Measurements from ENCODE around the gene CPN1.
"Not testable (repeated sequence)": the region's sequence is repeated elsewhere in the genome, so short reads cannot be mapped to it uniquely, and the experiment has no call there.

The CPN1 gene

DNA sequence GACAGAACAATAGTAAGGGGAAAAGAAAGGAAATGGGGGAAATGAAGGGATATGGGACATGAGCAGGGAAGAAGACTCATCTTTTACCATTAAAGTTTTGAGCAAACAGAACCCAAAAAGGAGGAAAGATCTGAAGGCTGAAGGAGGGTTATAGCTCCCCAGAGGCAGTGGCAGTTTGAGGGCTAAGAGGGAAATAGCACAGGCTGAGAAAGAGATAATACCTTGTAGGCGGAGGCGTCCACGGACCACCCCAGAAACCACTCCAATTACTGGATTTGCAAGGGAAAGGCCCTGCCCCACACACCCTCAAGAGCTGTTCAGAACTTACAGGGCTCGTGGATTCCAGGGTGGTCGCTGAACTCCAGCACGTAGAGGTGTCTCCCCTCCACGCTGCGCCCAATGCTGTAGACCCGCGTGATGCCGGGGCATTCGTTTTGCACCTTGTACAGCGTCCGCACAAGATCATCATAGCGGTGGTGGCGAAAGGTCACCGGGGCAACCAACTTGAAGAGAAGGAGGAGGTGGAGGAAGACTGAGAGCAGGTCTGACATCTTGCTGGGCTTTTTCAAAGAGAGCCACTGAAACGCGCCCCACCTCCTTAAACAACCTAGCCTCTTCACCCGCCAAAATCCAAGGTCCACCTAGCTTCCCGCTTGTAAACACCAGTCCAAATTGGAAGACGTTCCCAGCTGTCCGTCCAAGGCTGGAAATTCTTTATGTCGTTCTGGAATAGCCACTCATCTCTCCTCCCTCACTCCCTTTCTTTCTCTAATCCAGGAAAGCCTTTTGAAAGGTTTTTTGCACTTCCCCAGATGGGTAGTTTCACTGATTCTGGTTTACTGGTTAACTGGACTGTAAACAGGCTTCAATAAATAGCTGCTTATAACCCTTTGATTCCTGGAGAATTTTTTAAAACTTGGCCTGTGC lies at the start of gene CPN1:
Gene CPN1 (minus strand): TSS at position 795 of the 927 bp plus-strand sequence. CDS start 244 bp downstream, at position 551.
- no peak for DNase-seq (ENCODE audit: low spot score)

GRCh38 chr10:100130831-100131230 lies 49.2 kb upstream of the CPN1 start:
- no peak for DNase-seq (ENCODE audit: low spot score)

DNA sequence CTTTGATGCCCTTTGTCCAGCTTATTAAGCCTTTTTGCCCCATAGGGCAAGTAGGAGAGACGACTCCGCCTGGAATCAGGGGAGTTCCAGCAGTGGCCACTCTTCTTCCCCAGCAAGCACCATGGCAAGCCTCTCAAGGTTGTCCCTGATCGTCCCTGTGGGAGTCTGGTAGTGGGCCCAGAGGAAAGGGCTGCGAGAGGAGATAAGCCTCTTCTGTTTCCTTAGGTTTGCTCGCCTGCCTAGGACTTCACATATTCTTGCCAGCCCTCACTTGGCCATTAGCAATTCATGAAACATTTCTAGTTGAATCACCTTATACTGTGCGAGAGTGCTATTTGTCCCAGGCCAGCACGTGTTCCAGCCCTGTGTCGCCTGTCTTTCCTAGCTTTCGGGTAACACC lies 47.8 kb upstream of the CPN1 start:
- DNase-seq (ENCODE audit: low spot score): no peak

- DNase-seq (ENCODE audit: low spot score): no peak
Observed at GRCh38 chr10:100128951-100129350, 47.3 kb upstream of the CPN1 start.

GRCh38 chr10:100125335-100125734 lies 43.7 kb upstream of the CPN1 start:
- DNase-seq (ENCODE audit: low spot score): not testable (repeated sequence)

GRCh38 chr10:100124097-100124496 lies 42.4 kb upstream of the CPN1 start:
- no peak for DNase-seq (ENCODE audit: low spot score)

- DNase-seq (ENCODE audit: low spot score): no peak
Observed at GRCh38 chr10:100122780-100123179, 41.1 kb upstream of the CPN1 start.

DNA sequence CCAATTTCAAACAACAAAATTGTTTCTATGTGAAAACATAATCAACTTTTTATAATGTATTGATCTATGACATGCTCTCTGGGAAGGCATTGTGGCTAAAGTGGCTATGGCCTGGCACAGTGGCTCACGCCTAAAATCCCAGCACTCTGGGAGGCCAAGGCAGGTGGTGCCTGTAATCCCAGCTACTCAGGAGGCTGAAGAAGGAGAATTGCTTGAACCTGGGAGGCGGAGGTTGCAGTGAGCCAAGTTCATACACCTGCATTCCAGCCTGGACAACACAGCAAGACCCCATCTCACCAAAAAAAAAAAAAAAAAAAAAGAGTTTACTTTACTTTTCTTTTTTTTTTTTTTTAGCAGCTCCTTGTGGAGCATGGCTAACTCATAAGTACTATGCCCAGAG lies 38.9 kb upstream of the CPN1 start:
- no peak for DNase-seq (ENCODE audit: low spot score)

DNA sequence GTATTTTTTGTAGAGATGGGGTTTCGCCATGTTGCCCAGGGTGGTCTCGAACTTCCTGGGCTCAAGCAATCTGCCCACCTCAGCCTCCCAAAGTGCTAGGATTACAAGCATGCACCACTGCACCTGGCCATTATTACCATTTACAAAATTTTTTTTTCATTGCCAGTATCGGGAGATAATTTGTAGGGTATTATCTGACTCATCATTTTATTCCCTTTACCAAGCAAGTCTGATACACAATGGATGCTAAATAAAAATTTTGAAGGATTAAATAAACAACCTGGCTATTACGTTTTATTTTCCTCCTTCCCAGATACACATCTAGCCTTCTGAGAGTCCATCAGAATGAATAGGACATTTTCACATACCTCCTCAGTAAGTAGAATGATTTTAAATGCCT lies 38.1 kb upstream of the CPN1 start:
- DNase-seq (ENCODE audit: low spot score): no peak

DNA sequence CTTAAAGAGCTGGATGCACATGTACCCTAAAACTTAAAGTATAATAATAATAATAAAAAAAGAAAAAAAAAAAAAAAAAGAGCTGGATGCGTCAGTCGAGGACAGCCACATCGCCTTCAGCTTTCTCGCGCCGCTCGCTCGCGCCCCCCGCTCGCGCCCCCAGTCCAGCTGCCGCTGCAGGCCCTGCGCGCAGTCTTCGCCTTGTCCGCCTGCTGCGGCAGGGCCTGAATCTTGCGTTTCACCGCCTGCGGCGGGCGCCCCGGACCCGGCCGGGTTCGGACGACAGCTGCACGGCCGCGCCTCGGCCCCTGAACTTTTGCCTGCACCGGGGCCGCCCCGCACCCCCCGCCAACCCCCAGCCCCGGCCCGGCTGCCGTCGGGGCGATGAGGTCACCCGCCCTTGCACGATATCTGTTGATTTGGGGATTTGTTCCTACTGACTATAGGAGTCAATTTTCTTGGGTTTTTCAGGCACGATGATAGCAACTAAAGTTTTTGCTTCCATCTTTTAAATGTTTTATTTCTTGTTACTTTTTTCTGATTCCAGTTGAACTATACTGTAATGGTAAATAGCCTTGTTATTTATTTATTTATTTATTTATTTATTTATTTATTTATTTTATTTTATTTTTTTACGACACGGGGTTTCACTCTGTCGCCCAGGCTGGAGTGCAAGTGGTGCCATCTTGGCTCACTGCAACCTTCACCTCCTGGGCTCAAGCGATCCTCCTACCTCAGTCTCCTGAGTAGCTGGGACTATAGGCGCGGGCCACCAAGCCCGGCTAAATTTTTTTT lies 33.5 kb upstream of the CPN1 start:
- DNase-seq (ENCODE audit: low spot score): no peak

DNA sequence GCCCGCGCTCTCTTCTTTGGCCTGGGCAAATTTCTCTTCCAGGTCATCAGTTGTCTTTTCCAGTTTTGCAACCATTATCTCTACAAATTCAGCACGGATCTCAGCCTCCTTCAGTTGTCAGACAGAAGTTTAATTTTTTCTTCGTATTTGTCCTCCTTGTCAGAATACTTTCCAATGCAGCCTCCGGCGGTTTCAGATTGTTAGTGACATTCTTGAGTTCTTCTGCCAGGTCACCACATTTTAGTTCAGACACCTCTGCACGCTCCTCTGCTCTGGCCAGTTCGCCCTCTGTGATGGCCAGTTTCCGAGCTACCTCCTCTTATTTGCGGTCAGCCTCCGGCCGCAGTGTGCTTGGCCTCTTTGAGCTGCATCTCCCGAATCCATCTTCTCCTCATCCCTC lies 32.8 kb upstream of the CPN1 start:
- no peak for DNase-seq (ENCODE audit: low spot score)

GRCh38 chr10:100109670-100110069 lies 28.0 kb upstream of the CPN1 start:
- no peak for DNase-seq (ENCODE audit: low spot score)

GRCh38 chr10:100106865-100107264 lies 25.2 kb upstream of the CPN1 start:
- DNase-seq (ENCODE audit: low spot score): no peak

GRCh38 chr10:100104300-100104699 lies 22.6 kb upstream of the CPN1 start:
- no peak for DNase-seq (ENCODE audit: low spot score)

DNA sequence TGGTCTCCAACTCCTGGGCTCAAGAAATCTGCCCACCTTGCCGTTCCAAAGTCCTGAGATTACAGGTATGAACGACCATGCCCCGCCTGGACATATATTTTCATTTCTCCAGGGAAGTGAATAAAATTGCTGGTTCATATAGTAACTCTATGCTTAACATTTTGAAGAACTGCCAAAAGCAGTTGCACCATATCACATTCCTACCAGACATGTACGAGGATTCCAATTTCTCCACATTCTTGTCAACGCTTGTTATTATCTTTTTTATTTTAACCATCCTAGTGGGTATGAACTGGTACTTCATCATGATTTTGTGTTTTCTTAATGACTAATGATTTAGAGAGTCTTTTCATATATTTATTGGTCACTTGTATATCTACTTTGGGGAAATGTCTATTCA lies 21.9 kb upstream of the CPN1 start:
- DNase-seq (ENCODE audit: low spot score): no peak

- no peak for DNase-seq (ENCODE audit: low spot score)
Observed at GRCh38 chr10:100101192-100102076, 19.8 kb upstream of the CPN1 start.

DNA sequence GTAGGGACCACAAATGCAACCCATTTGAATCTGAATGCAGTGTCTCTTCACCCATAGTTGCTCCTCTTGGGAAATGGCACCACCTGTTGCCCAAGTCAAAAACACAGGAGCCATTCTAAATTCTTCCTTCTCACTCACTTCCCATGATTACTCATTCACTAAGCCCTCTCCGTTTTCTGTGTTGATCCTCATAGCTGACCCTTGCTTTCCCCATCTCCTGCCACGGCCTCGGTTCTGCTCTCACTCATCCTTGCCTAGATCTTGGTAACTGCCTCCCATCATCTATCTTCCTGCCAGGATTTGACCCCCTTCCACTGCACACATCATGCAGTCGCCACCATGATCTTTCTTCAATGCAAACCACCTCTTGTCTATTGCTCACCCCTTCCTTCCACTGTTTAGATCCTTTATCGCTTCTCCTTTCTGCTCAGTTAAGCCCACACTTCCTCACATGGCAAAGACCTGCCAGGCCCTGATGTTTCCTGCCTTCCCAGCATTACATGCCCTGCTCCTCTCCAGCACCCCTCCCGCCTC lies 19.0 kb upstream of the CPN1 start:
- no peak for DNase-seq (ENCODE audit: low spot score)

- DNase-seq (ENCODE audit: low spot score): no peak
Observed at GRCh38 chr10:100089241-100089640, 7.6 kb upstream of the CPN1 start.

DNA sequence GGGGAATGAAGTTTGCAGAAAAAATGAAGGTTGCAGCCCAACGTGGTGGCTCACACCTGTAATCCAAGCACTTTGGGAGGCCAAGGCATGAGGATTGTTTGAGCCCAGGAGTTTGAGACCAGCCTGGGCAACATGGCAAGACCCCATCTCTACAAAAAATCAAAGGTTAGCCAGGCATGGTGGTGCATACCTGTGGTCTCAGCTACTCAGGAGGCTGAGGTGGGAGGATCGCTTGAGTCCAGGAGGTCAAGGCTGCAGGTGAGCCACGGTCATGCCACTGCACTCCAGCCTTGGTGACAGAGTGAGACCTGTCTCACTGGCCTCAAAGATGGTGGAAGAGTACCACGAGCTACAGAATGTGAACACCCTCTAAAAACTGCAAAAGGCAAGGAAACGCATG lies 5.0 kb upstream of the CPN1 start:
- not testable (repeated sequence) for DNase-seq (ENCODE audit: low spot score)

DNA sequence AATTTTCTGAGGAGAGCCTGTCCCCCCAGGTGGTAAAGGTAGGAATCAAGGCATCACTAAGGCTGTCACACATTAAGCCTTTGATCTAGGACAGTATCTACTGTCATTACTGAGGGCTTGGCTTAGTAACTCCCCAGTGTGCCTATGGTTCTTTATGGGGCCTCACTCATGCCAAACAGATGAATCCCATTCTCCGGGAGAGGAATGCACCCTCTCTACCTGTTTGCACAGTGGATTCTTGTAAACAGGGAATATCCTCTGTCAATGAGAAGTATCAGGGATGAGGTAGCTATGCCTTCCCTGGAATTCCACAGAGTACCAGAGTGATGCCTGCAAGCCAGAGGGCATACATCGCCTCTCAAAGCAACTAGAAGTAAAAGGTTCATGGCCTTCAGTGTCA lies 3.9 kb upstream of the CPN1 start:
- DNase-seq (ENCODE audit: low spot score): no peak

DNA sequence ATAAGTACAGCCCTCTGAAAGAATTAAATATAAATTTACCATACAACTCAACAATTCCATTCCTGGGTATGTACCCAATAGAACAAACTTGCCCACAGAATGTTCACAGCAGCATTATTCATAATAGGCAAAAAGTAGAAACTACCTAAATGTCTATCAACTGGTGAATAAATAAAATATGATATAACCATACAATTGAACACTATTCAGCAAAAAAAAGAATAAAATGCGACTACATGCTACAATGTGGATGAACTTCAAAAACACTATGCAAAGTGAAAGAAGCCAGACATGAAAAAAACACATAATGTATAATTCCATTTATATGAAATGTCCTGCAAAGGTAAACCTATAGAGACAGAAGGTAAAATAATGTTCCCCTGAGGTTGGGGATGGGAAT lies 2.0 kb upstream of the CPN1 start:
- no peak for DNase-seq (ENCODE audit: low spot score)

DNA sequence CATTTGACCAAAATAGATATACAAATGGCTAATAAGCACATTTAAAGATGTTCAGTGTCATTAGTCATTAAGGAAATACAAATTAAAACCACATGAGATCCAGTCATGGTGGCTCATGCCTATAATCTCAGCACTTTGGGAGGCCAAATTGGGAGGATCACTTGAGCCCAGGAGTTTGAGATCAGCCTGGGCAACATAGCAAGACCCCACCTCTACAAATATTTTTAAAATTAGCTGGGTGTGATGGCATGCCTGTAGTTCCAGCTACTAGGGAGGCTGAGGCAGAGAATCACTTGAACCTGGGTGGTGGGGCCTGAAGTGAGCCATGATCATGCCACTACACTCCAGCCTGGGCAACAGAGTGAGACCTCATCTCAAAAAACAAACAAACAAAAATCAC lies 607 bp upstream of the CPN1 start:
- not testable (repeated sequence) for DNase-seq (ENCODE audit: low spot score)

All from ecto neural progenitor cell (in vitro differentiated cells).